Breast epithelium (tissue), 3 donors: ENCODE data around the gene ZNF749.
"Not testable (repeated sequence)": the region's sequence is repeated elsewhere in the genome, so short reads cannot be mapped to it uniquely, and the experiment has no call there.

Source experiments
- CTCF ChIP-seq, 3 donors: fragments of 450-650 bp; IDR thresholded peaks; one replicate each; pipeline ENCODE4 v1.5.1; 2016 to 2017; ENCODE audit warnings: antibody characterized with exemption in 3 of 3, mild to moderate bottlenecking in 3 of 3, moderate library complexity in 3 of 3
- POLR2A ChIP-seq: fragments of 450-650 bp; IDR thresholded peaks from one replicate; pipeline ENCODE4 v1.6.1; 2016; ENCODE audit warnings: antibody characterized with exemption, mild to moderate bottlenecking, moderate library complexity
- POLR2AphosphoS5 ChIP-seq, 3 donors: sonication (generic); formaldehyde crosslinking; IDR thresholded peaks; one replicate each; pipeline ENCODE4 v1.6.1; 2017; ENCODE audit warnings: antibody characterized with exemption in 3 of 3

- TF ChIP-seq POLR2A; CTCF (IDR thresholded peaks at IDR 0.05): not testable (repeated sequence)
- peak; percentile 54 to 87 (median 74) for TF ChIP-seq POLR2AphosphoS5 (IDR thresholded peaks at IDR 0.05)
Observed at GRCh38 chr19:57487477-57488298, 52.6 kb downstream of the ZNF749 start, which contains the start of gene ZNF419.
